ENCODE data around the gene NCKAP1. TPM values are rescaled to one million over a fixed set of nuclear protein-coding genes. Genes with fewer than 3 reads are reported as not detected.

The NCKAP1 gene
- total RNA-seq, 1 experiment from 2014 or later, result 162 TPM

DNA sequence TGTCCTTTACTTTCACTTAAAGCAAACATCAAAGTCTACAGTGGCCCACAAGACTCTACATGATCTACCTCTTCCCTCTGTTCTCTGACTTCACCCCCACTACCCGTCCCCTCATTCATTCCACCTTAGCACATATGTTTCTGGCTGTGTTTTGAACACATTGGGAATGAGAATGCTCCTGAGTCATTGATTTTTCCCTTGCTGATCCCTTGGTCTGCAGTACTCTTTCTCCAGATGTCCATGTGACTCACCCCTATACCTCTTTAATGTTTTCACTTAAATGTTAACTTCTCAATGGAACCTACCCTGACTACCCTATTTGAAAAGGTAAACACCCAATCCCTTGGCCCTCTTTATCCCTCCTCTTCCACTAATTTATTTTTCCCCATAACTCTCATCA lies 141.1 kb downstream of the NCKAP1 start:
- no peak overlapping the region for H3K4me3 ChIP-seq (ENCODE audit: low read depth, low read length)
- 0 out of 2 replicates have a peak, but pooled peaks cover 7% of the 10 kb centered on the region for H3K9me3 ChIP-seq
- TF ChIP-seq, protein P1, sequence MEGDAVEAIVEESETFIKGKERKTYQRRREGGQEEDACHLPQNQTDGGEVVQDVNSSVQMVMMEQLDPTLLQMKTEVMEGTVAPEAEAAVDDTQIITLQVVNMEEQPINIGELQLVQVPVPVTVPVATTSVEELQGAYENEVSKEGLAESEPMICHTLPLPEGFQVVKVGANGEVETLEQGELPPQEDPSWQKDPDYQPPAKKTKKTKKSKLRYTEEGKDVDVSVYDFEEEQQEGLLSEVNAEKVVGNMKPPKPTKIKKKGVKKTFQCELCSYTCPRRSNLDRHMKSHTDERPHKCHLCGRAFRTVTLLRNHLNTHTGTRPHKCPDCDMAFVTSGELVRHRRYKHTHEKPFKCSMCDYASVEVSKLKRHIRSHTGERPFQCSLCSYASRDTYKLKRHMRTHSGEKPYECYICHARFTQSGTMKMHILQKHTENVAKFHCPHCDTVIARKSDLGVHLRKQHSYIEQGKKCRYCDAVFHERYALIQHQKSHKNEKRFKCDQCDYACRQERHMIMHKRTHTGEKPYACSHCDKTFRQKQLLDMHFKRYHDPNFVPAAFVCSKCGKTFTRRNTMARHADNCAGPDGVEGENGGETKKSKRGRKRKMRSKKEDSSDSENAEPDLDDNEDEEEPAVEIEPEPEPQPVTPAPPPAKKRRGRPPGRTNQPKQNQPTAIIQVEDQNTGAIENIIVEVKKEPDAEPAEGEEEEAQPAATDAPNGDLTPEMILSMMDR (IDR thresholded peaks at IDR 0.05; ENCODE audit: insufficient read depth in 1 of 2, low read depth in 1 of 2, low read length in 1 of 2, severe bottlenecking in 1 of 2, unreplicated experiment in 1 of 2), result no peak
- Mint-ChIP-seq H3K27ac (ENCODE audit: unreplicated experiment) (no peak overlapping the region), H3K4me3 (ENCODE audit: unreplicated experiment) (no peak overlapping the region), H3K4me1 (ENCODE audit: low read depth, unreplicated experiment) (peaks cover 7% of the 10 kb centered on the region), H3K27me3 (ENCODE audit: insufficient read depth, unreplicated experiment) (no peaks in the 10 kb centered on the region), H3K9me3 (ENCODE audit: unreplicated experiment) (peaks cover 20% of the 10 kb centered on the region), H3K36me3 (ENCODE audit: insufficient read depth, unreplicated experiment) (no peaks in the 10 kb centered on the region)
- CTCF ChIA-PET, result no interaction called here
- BruUV-seq (replicated peaks), result no TSS peak
- peaks cover 15% of the 10 kb centered on the region for H3K4me1 ChIP-seq
- no peaks in the 10 kb centered on the region for H3K36me3 ChIP-seq (ENCODE audit: control insufficient read depth, insufficient read depth, low read length)
- DNase-seq, result no peak
- intact Hi-C loops (cut with micrococcal nuclease; ENCODE audit: unreplicated experiment), result no loop called here
- no peaks in the 10 kb centered on the region for H3K27me3 ChIP-seq (replicated peaks; ENCODE audit: control insufficient read depth, insufficient read depth, low read length)
- POLR2A ChIA-PET, result no interaction called here

- H3K4me3 Mint-ChIP-seq (ENCODE audit: unreplicated experiment), result no peak overlapping the region
- H3K27ac Mint-ChIP-seq (ENCODE audit: unreplicated experiment), result no peak overlapping the region
- Histone ChIP-seq H3K9me3 (0 out of 2 replicates have a peak, but pooled peaks cover 7% of the 10 kb centered on the region), H3K27me3 (replicated peaks; ENCODE audit: control insufficient read depth, insufficient read depth, low read length) (no peaks in the 10 kb centered on the region), H3K4me3 (ENCODE audit: low read depth, low read length) (no peak overlapping the region), H3K4me1 (peaks cover 28% of the 10 kb centered on the region), H3K36me3 (ENCODE audit: control insufficient read depth, insufficient read depth, low read length) (no peaks in the 10 kb centered on the region)
- H3K36me3 Mint-ChIP-seq (ENCODE audit: insufficient read depth, unreplicated experiment), result no peaks in the 10 kb centered on the region
- peaks cover 15% of the 10 kb centered on the region for H3K9me3 Mint-ChIP-seq (ENCODE audit: unreplicated experiment)
- TF ChIP-seq, protein P1 (IDR thresholded peaks at IDR 0.05; ENCODE audit: insufficient read depth in 1 of 2, low read depth in 1 of 2, low read length in 1 of 2, severe bottlenecking in 1 of 2, unreplicated experiment in 1 of 2), result no peak
- H3K27me3 Mint-ChIP-seq (ENCODE audit: insufficient read depth, unreplicated experiment), result no peaks in the 10 kb centered on the region
- H3K4me1 Mint-ChIP-seq (ENCODE audit: low read depth, unreplicated experiment), result peaks cover 14% of the 10 kb centered on the region
- ChIA-PET CTCF (no interaction called here), POLR2A (no interaction called here)
- no TSS peak for BruUV-seq (replicated peaks)
- DNase-seq, result no peak
- intact Hi-C loops (cut with micrococcal nuclease; ENCODE audit: unreplicated experiment), result no loop called here
Measured at GRCh38 chr2:182895798-182896197, 142.5 kb downstream of the NCKAP1 start.

DNA sequence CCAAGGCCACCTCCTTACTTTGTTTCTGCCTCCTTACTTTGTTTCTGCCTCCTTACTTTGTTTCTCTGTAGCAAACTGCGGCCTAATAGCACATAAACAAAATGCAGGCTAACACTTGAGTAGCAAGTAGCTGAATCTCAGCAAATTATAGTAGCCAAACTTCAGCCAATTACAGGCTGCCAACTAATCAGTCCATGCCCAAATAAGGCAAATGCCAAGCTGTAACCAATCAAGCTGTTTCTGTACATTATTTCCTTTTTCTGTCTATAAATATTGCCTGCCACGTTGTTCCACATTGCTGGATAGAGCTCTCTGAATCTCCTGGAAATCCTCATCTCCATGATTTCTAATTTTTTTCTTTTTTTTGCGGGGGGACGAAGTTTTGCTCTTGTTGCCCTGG lies 143.1 kb downstream of the NCKAP1 start:
- Mint-ChIP-seq H3K9me3 (ENCODE audit: unreplicated experiment) (peaks cover 10% of the 10 kb centered on the region), H3K4me1 (ENCODE audit: low read depth, unreplicated experiment) (peaks cover 17% of the 10 kb centered on the region), H3K4me3 (ENCODE audit: unreplicated experiment) (no peak overlapping the region), H3K27ac (ENCODE audit: unreplicated experiment) (no peak overlapping the region), H3K27me3 (ENCODE audit: insufficient read depth, unreplicated experiment) (no peaks in the 10 kb centered on the region), H3K36me3 (ENCODE audit: insufficient read depth, unreplicated experiment) (no peaks in the 10 kb centered on the region)
- Histone ChIP-seq H3K4me1 (peaks cover 29% of the 10 kb centered on the region), H3K4me3 (ENCODE audit: low read depth, low read length) (no peak overlapping the region), H3K27me3 (replicated peaks; ENCODE audit: control insufficient read depth, insufficient read depth, low read length) (no peaks in the 10 kb centered on the region), H3K36me3 (ENCODE audit: control insufficient read depth, insufficient read depth, low read length) (no peaks in the 10 kb centered on the region), H3K9me3 (0 out of 2 replicates have a peak, but pooled peaks cover 7% of the 10 kb centered on the region)
- DNase-seq, result no peak
- CTCF ChIA-PET, result no interaction called here
- TF ChIP-seq, protein P1 (IDR thresholded peaks at IDR 0.05; ENCODE audit: insufficient read depth in 1 of 2, low read depth in 1 of 2, low read length in 1 of 2, severe bottlenecking in 1 of 2, unreplicated experiment in 1 of 2), result no peak
- intact Hi-C loops (cut with micrococcal nuclease; ENCODE audit: unreplicated experiment), result no loop called here
- POLR2A ChIA-PET, result no interaction called here
- no TSS peak for BruUV-seq (replicated peaks)

Data from Caco-2 (cell line).